ENCODE results near the gene PPP4R2. TPM values are rescaled to one million over a fixed set of nuclear protein-coding genes. Genes with fewer than 3 reads are reported as not detected.

Gene PPP4R2
- total and polyA plus RNA-seq, 2 of the 8 experiments (the other 6 are each of a cell fraction or from before 2014, with no cell fraction given) = 11.5 to 89.9 TPM

GRCh38 chr3:72998466-72998865 is 1.9 kb downstream of the PPP4R2 start:
- Histone ChIP-seq H3K23ac (ENCODE audit: insufficient read length) (no peak overlapping the region), H4K8ac (ENCODE audit: extremely low read depth, insufficient read depth, low read length) (no peak overlapping the region), H3K4me2 (ENCODE audit: insufficient read depth in 1 of 2, low read depth in 2 of 2, low read length in 2 of 2) (peak overlapping the region; percentile 78 to 87), H3K23me2 (ENCODE audit: low read depth, low read length) (0 out of 2 replicates have a peak, but pooled peaks cover 4% of the 10 kb centered on the region), H4K20me1 (replicated peaks in 1 of 2; ENCODE audit: control insufficient read depth in 1 of 2, insufficient read depth in 2 of 2, low read length in 2 of 2) (peaks cover 21 to 24% of the 10 kb centered on the region in 2 experiments), H2BK20ac (ENCODE audit: low read length) (no peak overlapping the region), H2BK120ac (replicated peaks; ENCODE audit: low read depth, low read length) (no peak overlapping the region), H2AK5ac (ENCODE audit: low read depth, low read length) (no peak overlapping the region), H3K18ac (ENCODE audit: extremely low read depth, low read length) (no peak overlapping the region), H2BK5ac (ENCODE audit: low read depth, low read length) (no peak overlapping the region), H3K79me2 (ENCODE audit: control insufficient read depth in 1 of 2, insufficient read depth in 2 of 2, low read length in 2 of 2) (peaks cover 51 to 63% of the 10 kb centered on the region in 2 experiments), H3K27ac (ENCODE audit: low read depth, low read length) (no peak overlapping the region), H3K4me1 (replicated peaks in 1 of 4; ENCODE audit: control insufficient read depth in 3 of 4, insufficient read depth in 4 of 4, low read length in 3 of 4) (peaks cover 0 to 6% (median 2%) of the 10 kb centered on the region in 4 experiments; a peak in 5 of 7 replicates), H3K4ac (replicated peaks; ENCODE audit: insufficient read length, low read depth, low read length) (no peak overlapping the region), H4K91ac (replicated peaks; ENCODE audit: insufficient read length, low read length) (no peak overlapping the region), H2BK12ac (ENCODE audit: low read depth, low read length) (no peak overlapping the region), H4K5ac (ENCODE audit: insufficient read length, low read depth, low read length) (no peak overlapping the region), H3K79me1 (ENCODE audit: low read depth, low read length) (no peaks in the 10 kb centered on the region), H2AFZ (ENCODE audit: low read length) (no peak overlapping the region), H3K14ac (ENCODE audit: insufficient read length) (no peak overlapping the region), H3K56ac (replicated peaks; ENCODE audit: insufficient read length, low read depth, low read length) (no peak overlapping the region), H3K27me3 (replicated peaks in 1 of 4; ENCODE audit: control insufficient read depth in 3 of 4, extremely low read depth in 1 of 4, insufficient read depth in 3 of 4, low read length in 3 of 4) (no peaks in the 10 kb centered on the region), H3K9me3 (ENCODE audit: insufficient read depth in 2 of 2, low read depth in 1 of 2, low read length in 1 of 2) (no peaks in the 10 kb centered on the region), H2BK15ac (ENCODE audit: low read length) (no peak overlapping the region), H3K36me3 (ENCODE audit: control insufficient read depth in 2 of 4, insufficient read depth in 4 of 4, low read length in 3 of 4) (peaks cover 6 to 49% (median 12%) of the 10 kb centered on the region in 4 experiments; a peak in 5 of 8 replicates), H3K4me3 (ENCODE audit: extremely low read depth in 1 of 4, insufficient read depth in 2 of 4, low read depth in 3 of 4, low read length in 4 of 4) (peak overlapping the region; percentile 89 to 100 (median 95); a peak in 7 of 8 replicates), H3K9ac (replicated peaks in 1 of 4; ENCODE audit: extremely low read depth in 1 of 4, low read depth in 3 of 4, low read length in 3 of 4) (peak overlapping the region in 1 of 4 experiments; percentile 44; a peak in 2 of 7 replicates)
- TF ChIP-seq RFX5 (IDR thresholded peaks at IDR 0.05; ENCODE audit: borderline replicate concordance, low read depth, low read length) (no peak), TAF1 (IDR thresholded peaks at IDR 0.05; ENCODE audit: low read depth, low read length) (no peak), BRCA1 (IDR thresholded peaks at IDR 0.05; ENCODE audit: low read depth, low read length) (no peak), TEAD4 (IDR thresholded peaks at IDR 0.05; ENCODE audit: low read depth, low read length) (no peak), HDAC6 (IDR thresholded peaks at IDR 0.05; ENCODE audit: low read depth, low read length) (no peak), SIRT6 (IDR thresholded peaks at IDR 0.05; ENCODE audit: low read length) (no peak), SP1 (IDR thresholded peaks at IDR 0.05; ENCODE audit: low read depth, low read length) (no peak), EZH2 (IDR thresholded peaks at IDR 0.05; ENCODE audit: low read depth, low read length, severe bottlenecking) (no peak), USF2 (IDR thresholded peaks at IDR 0.05; ENCODE audit: low read length) (no peak), NRF1 (IDR thresholded peaks at IDR 0.05; ENCODE audit: low read depth, low read length) (no peak)
- FAIRE-seq = no peak
- ChIA-PET POLR2A (ENCODE audit: partially characterized antibody) (interaction anchor here (1.0 to 3.8 kb wide), 4 partner anchors 12 to 53 kb away, joined by 3 to 16 read pairs (median 3); no protein-coding TSS in a partner anchor), CTCF (ENCODE audit: partially characterized antibody) (interaction anchor here (1.3 to 3.5 kb wide), 6 partner anchors 11 to 58 kb away, joined by 3 to 13 read pairs (median 8); no protein-coding TSS in a partner anchor)
- no peak for DNase-seq (ENCODE audit: low read depth in 1 of 2, low spot score in 2 of 2)
- WGBS, 2 experiments (ENCODE audit: extremely low coverage in 1 of 2, insufficient coverage in 1 of 2, insufficient read length in 1 of 2, insufficient replicate concordance in 2 of 2, low coverage in 1 of 2, low lambda C conversion rate in 2 of 2, missing lambda C conversion rate in 1 of 2) = 61% methylated on average over 4 of the region's 4 CpGs; no CpG with 5 or more reads in 1 of the 2 experiments

All from H1 (cell line).